Right kidney (tissue), 1 donor: Measurements from ENCODE around the gene CXCL14.

ENCODE experiments used
- DNase-seq: peaks from one replicate; pipeline ENCODE4 v3.0.0-alpha.2; 2016

Gene CXCL14

GRCh38 chr5:135568923-135569360, 9.8 kb downstream of the CXCL14 start:
- no peak for DNase-seq

GRCh38 chr5:135568246-135568645, 10.5 kb downstream of the CXCL14 start:
- DNase-seq = no peak

- DNase-seq = no peak
Measured at GRCh38 chr5:135567661-135568060, 11.1 kb downstream of the CXCL14 start.

- DNase-seq = no peak
Measured at GRCh38 chr5:135566422-135567400, 12.1 kb downstream of the CXCL14 start.

DNA sequence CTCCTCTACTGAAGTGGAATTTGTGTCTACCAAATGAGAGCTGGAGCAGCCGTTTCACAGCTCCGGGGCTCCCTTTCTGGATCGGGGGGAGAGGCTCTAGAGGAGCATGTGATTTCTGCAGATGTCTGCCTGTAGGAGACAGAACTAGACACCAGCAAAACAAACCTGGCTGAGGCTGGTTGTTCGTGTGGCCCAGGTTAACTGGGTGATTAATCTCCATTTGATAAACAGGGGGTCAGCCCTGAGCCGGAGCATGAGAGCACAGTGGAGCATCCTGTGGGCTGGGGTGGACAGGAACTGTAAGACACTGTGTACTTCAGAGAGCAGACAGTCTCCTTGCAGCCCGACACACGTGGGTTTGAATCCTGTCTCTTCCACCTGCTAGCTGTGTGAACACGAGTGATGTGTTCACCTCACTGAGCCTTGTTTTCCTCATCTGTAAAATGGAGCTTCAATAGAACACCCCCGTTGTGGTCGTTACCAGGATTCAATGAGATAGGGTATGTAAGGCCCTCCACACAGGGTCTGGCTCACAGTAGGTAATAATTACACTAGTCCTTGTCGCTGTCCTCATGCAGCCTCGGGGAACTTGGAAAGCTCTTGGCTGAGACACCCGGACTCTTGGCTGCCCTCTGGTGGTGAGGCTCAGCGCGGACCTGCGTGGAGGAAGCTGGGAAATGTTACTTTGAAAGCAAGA, 12.9 kb downstream of the CXCL14 start:
- DNase-seq = no peak

GRCh38 chr5:135565266-135565665, 13.5 kb downstream of the CXCL14 start:
- DNase-seq = no peak

GRCh38 chr5:135564331-135564730, 14.5 kb downstream of the CXCL14 start:
- no peak for DNase-seq

DNA sequence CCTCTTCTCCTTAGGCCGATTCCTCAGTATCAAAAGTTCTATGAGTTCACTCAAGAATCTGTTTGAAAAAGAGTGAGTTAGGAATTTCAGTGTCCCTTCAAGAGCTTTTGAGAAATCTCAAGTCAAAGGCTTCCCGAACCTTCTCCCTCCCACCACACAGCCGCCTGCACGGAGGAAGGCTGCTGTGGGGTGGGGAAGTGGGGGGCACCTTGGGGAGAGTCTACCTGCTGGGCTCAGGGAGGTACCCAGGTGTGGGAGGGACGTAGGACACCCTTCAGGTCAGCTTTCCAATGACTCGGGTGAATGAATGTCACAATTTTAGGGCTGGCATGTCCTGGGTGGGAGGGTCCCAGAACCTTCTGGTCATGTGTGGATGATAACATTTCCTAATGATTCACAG, 17.5 kb downstream of the CXCL14 start:
- DNase-seq = no peak

DNA sequence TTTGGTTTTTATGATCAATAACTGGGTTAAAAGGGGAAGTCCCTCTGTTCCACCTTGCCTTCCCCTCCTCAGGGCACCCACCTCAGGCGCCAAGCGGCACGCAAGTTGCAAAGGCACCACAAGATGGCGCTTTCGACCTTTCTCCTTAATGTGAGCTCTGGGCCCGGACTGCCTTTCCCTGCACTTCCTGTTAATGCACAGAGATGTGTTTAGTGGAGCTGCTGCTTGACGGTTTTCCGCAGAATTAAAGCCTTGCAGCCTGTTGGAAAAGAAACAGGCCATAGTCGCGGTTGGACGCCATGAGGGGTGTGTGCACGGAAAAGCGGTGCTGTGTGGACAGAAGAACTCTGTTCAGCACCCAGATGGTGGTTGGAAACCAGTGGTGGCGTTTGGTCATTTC, 17.9 kb downstream of the CXCL14 start:
- DNase-seq = peak; percentile 64

DNA sequence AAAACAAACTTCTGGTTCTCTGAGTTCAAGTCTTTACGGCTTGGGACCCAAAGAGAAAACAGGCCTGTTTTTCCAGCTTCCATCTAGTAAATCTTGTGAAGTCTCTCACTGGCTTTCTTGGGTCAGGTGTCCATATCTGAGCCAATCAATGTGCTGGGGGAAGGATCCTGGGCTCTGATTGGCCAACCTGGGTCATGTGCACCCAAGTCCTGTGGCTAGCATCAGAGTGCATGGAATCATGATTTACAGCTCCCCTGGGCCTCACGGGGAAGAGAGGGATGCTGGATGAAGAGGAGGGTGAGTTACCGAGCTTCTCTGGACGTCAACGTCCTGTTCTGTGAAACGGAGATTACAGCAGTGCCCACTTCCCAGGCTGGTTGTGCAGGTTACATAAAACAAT, 19.4 kb downstream of the CXCL14 start:
- no peak for DNase-seq

- no peak for DNase-seq
Measured at GRCh38 chr5:135557076-135557838, 21.5 kb downstream of the CXCL14 start.

DNA sequence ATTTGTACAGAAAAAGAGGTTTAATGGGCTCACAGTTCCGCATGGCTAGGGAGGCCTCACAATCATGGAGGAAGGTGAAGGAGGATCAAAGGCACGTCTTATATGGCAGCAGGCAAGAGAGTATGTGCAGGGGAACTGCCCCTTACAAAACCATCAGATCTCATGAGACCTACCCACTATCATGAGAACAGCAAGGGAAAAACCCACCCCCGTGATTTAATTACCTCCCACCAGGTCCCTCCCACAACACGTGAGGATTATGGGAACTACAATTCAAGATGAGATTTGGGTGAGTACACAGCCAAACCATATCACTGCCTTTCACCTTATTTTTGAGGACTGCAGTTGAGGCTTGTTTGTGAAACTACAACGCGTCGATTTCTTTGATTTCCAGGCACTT, 22.2 kb downstream of the CXCL14 start:
- no peak for DNase-seq

DNA sequence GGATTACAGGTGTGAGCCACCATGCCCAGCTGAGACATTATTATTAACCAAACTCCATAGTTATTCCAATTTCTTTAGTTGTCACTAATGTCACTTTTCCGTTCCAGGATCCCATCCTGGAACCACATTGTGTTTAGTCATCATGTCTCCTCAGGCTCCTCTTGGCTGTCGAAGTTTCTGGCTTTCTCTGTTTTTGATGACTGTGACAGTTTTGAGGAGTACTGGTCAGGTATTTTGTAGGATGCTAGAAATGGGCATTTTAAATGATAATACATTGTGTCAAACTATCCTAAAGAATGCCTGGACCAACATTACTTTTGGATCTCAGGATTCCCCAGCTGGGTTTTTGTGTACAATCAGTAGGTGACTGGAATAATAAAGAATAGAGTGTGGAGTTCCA, 23.3 kb downstream of the CXCL14 start:
- no peak for DNase-seq

- DNase-seq = no peak
Measured at GRCh38 chr5:135553688-135554462, 24.9 kb downstream of the CXCL14 start.

DNA sequence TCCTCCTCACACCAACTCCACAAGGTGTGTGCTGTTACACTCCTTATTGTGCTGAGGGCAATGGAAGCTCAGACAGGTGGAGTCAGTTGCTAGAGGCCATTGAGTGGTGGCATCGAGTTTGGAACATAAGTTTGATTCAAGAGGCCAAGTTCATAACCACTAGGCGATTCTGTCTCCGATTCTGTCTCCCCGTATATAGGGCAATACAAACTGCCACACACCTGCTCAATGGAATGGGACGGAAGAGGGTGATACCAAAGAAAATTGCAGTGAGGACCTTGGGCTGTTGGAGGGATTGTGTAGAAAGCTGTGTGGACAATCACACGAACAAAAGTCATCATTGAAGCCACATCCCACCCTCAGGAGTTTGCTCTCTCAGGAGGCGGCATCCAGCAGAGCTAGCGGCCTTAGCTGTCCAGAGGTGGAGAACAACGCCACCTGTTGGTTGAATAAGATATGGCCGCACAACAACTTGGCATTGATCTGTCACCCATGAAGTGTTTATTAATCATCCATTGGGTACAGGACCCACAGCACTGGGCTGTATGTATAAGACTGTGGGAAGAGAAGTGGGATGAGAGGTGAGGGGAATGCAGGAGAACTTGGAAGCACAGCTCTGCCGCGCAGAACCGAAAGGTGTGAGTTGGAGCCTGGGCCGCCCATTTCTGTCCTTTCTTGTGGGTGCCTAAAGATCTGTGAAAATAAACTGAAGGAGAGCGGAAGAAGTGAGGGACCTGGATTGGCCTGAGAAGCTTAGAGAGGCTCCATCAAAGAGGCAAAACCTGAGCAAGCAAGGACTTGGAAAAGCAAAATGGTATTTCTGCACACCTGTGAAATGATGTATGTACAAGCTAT, 27.0 kb downstream of the CXCL14 start:
- peak; percentile 53 for DNase-seq

DNA sequence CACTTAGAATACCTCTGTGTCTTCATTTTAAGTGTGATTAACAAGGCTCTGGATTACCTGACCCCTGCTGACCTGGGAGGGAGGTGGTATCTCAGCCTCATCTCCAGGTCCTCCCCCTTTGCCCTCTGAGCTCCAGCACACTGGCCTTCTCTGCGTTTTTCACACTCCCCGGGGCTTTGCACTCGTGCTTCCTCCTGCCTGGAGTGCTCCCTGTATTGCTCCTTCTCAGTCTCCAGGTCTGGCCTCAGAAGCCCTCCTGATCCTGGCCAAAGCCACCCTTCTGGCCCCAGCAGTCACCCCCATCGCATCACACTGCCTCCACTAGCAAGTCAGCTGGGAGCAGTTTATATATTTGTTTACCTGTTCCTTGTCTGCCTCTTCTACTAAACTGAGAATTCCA, 29.4 kb downstream of the CXCL14 start:
- DNase-seq = no peak

GRCh38 chr5:135547590-135548254, 31.1 kb downstream of the CXCL14 start:
- DNase-seq = no peak

GRCh38 chr5:135546912-135547311, 31.9 kb downstream of the CXCL14 start:
- DNase-seq = no peak

- DNase-seq = no peak
Measured at GRCh38 chr5:135546101-135546500, 32.7 kb downstream of the CXCL14 start.

GRCh38 chr5:135545099-135545498, 33.7 kb downstream of the CXCL14 start:
- DNase-seq = peak; percentile 30
